ENCODE measurements around the gene ELF2.
A peak's percentile ranks its signal among the peaks of the same experiment; 100 is the strongest.
"Not testable (repeated sequence)": the region's sequence is repeated elsewhere in the genome, so short reads cannot be mapped to it uniquely, and the experiment has no call there.

ELF2 gene

GRCh38 chr4:139076016-139076744 is 100.8 kb downstream of the ELF2 start:
- Mint-ChIP-seq H3K27ac (peak overlapping the region in 2 of 3 experiments; percentile 46 to 50), H3K9me3 (no peaks in the 10 kb centered on the region), H3K36me3 (ENCODE audit: low read depth) (peaks cover 20% of the 10 kb centered on the region), H3K4me3 (no peak overlapping the region), H3K4me1 (peaks cover 14% of the 10 kb centered on the region), H3K27me3 (ENCODE audit: low read depth) (no peaks in the 10 kb centered on the region)
- TF ChIP-seq, protein P1, sequence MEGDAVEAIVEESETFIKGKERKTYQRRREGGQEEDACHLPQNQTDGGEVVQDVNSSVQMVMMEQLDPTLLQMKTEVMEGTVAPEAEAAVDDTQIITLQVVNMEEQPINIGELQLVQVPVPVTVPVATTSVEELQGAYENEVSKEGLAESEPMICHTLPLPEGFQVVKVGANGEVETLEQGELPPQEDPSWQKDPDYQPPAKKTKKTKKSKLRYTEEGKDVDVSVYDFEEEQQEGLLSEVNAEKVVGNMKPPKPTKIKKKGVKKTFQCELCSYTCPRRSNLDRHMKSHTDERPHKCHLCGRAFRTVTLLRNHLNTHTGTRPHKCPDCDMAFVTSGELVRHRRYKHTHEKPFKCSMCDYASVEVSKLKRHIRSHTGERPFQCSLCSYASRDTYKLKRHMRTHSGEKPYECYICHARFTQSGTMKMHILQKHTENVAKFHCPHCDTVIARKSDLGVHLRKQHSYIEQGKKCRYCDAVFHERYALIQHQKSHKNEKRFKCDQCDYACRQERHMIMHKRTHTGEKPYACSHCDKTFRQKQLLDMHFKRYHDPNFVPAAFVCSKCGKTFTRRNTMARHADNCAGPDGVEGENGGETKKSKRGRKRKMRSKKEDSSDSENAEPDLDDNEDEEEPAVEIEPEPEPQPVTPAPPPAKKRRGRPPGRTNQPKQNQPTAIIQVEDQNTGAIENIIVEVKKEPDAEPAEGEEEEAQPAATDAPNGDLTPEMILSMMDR (IDR thresholded peaks at IDR 0.05; ENCODE audit: unreplicated experiment in 3 of 3) = no peak

DNA sequence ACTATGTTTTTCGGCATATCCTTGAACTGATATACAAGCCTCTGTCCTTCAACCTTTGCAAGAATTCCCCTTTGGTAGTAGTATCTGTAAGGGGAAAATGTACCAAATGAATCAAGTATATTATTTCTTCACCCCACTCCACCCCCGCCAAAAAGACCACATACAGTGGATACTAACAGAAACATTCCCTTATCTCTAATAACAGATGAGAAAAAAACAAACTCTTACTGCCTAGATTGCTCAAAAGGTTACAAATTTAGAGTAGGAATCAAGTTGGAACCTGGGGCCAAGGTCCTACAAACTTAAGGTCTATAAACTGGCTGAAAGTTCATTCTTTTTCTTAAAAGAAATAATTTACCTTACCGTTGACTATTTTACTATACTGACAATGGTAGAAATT is 116.4 kb downstream of the ELF2 start:
- Mint-ChIP-seq H3K27ac (no peak overlapping the region), H3K4me3 (no peak overlapping the region), H3K27me3 (ENCODE audit: low read depth) (no peaks in the 10 kb centered on the region), H3K36me3 (ENCODE audit: low read depth) (peaks cover 72% of the 10 kb centered on the region), H3K9me3 (no peaks in the 10 kb centered on the region), H3K4me1 (no peaks in the 10 kb centered on the region)
- TF ChIP-seq, protein P1 (IDR thresholded peaks at IDR 0.05; ENCODE audit: unreplicated experiment in 3 of 3) = no peak

- H3K4me3 Mint-ChIP-seq; H3K27me3 Mint-ChIP-seq (ENCODE audit: low read depth); H3K4me1 Mint-ChIP-seq; H3K9me3 Mint-ChIP-seq: not testable (repeated sequence)
- Mint-ChIP-seq H3K36me3 (ENCODE audit: low read depth) (peaks cover 72% of the 10 kb centered on the region), H3K27ac (peak overlapping the region in 1 of 3 experiments; percentile 30)
These were observed 118.0 kb downstream of the ELF2 start for GRCh38 chr4:139059026-139059425.

GRCh38 chr4:139054791-139055505 is 122.1 kb downstream of the ELF2 start:
- H3K4me3 Mint-ChIP-seq = no peak overlapping the region

DNA sequence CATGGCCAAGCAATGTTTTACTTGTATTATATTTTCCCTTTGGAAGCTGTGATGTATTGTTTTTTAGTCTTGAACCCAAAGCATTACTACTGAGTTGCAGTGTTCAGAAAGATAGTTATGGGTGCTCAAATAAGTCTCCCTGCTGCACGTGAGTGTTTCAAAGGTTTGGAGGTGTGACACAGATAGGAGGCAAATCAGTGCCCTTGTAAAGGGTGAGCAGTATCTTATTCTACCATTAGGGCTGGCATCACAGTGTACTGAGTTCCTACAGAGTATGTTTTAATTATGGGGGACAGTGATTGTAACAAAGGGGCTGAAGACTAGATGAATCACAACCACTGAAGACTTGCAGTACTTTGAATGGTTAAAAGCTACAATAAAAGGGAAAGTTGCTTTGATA is 123.1 kb downstream of the ELF2 start:
- Mint-ChIP-seq H3K27ac (no peak overlapping the region), H3K9me3 (no peaks in the 10 kb centered on the region), H3K4me3 (no peak overlapping the region), H3K4me1 (no peaks in the 10 kb centered on the region), H3K27me3 (ENCODE audit: low read depth) (no peaks in the 10 kb centered on the region), H3K36me3 (ENCODE audit: low read depth) (peaks cover 54% of the 10 kb centered on the region)
- TF ChIP-seq, protein P1 (IDR thresholded peaks at IDR 0.05; ENCODE audit: unreplicated experiment in 3 of 3) = no peak

More at GRCh38 chr4:139054791-139055505, 122.1 kb downstream of the ELF2 start:
- Mint-ChIP-seq H3K4me1 (no peaks in the 10 kb centered on the region), H3K27ac (no peak overlapping the region), H3K27me3 (ENCODE audit: low read depth) (no peaks in the 10 kb centered on the region), H3K9me3 (no peaks in the 10 kb centered on the region), H3K36me3 (ENCODE audit: low read depth) (peaks cover 53% of the 10 kb centered on the region)
- TF ChIP-seq, protein P1 (IDR thresholded peaks at IDR 0.05; ENCODE audit: unreplicated experiment in 3 of 3) = no peak

DNA sequence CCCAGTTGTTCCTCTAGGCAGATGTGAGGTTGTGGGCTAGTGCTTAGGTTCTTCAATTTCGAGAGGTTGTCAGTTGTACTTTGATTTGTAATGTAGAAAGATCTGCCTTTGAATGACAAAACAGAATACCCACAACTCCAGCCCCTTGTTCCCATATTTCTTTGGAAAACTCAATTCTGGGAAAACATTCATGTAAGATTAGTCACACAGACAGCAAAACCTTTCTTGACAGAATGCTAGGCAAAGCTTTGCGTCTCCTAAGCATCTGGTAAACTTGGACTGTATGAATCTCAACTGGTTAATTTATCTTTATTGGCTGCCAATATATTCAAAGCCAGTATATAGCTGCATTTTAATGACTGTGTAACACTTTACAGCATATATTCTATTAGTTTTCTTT is 126.6 kb downstream of the ELF2 start:
- Mint-ChIP-seq H3K36me3 (ENCODE audit: low read depth) (peaks cover 55% of the 10 kb centered on the region), H3K9me3 (no peaks in the 10 kb centered on the region), H3K27me3 (ENCODE audit: low read depth) (no peaks in the 10 kb centered on the region), H3K27ac (no peak overlapping the region), H3K4me3 (no peak overlapping the region), H3K4me1 (no peaks in the 10 kb centered on the region)
- TF ChIP-seq, protein P1 (IDR thresholded peaks at IDR 0.05; ENCODE audit: unreplicated experiment in 3 of 3) = no peak
